CD4-positive, alpha-beta T cell treated with Interleukin-15 for 1 hour (primary cell): Measurements from ENCODE around the gene SLC28A1.
"Not testable (repeated sequence)": the region's sequence is repeated elsewhere in the genome, so short reads cannot be mapped to it uniquely, and the experiment has no call there.

Experiments used
- DNase-seq: peaks from one replicate; pipeline ENCODE4 v3.0.0-alpha.2; 2020

Gene SLC28A1

DNA sequence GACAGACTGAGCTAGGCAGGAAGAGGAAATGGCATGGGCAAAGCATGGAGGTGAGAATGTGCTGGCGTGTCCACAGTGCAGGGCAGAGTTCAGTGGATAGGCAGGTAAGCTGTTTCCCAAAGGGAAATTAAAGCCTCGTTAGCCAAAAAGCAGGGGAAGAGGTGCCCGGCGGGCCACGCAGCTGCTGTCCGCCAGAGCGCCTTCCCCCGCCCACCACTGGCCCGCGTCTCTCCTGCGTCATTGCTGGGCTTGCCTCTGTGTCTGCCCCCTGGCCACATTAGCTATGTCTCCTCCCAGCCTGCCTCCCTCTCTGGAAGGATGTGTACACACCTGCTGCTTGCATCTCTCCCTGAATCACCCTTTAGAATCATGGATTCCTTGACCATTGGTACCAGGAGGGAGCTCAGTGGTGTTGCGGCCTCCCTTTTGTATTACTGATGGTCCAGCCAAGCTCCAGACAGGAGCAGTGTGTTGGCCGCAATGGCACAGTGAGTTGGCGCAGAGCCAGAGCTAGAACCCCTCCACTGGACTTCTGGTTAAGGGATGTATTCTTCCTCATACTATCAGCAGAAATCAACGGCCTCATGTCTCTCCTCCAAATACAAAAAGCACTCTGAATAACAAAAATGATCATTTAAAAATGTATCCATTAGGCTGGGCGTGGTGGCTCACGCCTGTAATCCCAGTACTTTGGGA lies 26.6 kb downstream of the SLC28A1 start:
- no peak for DNase-seq

DNA sequence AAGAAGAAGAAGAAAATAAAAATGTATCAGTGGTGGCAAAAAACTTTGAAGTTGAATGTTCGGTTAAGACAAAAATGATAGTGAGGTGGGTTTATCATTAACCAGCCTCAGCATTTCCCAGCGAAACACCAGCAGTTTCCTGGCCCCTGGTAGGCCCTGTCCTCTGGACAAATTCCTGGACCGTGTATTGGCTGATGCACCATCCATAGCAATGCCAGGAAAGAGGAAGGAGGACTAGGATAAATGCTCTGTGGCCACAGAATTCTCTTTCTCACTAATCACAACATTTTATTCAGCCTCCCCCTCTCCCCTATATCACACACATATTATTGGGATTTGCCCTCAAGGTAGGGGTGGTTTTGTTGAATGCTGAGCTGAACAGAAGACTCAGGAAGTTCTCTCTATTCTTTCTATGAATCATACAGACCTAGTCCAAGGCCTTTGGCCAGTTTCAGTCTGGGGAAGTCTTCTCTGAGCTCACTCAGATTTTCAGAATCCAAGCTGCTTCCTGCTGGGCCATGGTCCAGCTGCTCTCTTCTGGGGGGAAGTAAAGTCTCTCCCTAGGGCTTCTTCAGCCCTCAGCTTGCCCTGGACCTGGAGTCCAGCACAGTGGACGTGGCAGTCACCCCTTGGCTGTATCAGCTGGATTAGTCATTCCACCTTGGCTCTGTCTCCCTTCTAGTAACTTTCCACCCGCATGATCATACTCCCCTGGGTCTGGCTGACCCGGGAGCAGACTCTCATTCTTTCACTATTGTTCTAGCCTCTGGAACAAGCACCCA lies 27.6 kb downstream of the SLC28A1 start:
- DNase-seq: no peak

DNA sequence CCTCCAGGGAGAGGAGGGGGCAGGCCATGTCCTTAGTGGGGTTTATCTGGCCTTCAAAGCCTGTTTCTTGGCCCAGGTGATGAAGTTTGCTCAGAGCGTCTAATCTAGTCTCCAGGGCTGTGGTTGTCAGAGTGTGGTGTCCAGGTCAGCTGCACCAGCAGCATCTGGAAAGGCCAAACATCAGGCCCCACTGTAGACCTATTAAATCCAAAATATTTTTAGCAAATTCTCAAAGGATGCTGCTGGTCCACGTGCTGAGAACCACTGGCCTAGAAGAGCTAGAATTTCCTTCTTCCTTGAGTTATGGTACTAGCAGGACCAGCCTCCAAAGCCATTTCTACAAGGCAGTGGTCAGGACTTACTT lies 28.9 kb downstream of the SLC28A1 start:
- DNase-seq: no peak

DNA sequence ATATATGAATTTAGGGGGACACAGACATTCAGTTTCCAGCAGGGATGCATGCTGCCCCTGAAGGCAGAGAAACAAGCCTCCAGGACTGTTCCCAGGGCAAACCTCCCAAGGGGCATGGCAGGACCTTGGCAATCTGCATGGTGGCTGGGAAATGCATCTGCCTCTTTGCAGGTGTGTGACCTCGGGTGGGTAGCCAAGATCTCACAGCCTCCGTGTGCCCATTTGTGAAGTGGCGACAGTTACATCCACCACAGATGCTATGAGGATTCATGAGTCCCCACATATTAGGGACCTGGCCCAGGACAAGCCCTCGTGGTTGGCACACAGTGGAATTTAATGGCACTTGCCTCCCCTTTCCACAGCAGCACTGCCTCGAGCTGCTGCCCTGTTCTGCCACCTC lies 29.9 kb downstream of the SLC28A1 start:
- DNase-seq: no peak

GRCh38 chr15:84914909-84915605 lies 30.6 kb downstream of the SLC28A1 start:
- DNase-seq: no peak

- no peak for DNase-seq
These were observed 31.1 kb downstream of the SLC28A1 start for GRCh38 chr15:84915606-84915958.

GRCh38 chr15:84917452-84917851 lies 33.0 kb downstream of the SLC28A1 start:
- no peak for DNase-seq

DNA sequence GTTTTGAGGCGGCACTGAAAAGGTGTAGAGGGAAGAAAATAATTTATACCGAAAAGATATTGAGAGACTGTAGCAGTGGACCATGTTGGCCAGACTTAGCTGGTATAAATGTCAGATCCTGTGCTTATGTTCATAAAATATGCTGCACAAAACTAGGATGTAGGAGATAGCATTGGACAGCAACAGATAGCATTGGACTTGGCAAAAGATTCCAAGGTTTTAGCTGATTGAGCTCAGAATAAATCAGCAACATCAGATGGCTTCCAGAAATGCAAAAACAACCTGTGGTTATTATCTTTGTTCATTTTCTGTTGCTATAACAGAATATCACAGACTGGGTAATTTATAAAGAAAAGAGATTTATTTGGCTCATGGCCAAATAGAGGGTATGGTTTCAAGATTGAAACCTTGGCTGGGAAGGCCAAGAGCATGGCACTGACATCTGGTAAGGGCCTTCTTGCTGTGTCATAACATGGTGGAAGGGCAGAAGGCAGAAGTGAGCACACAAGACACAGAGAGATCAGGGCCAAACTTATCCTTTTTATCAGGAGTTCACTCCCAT lies 34.7 kb downstream of the SLC28A1 start:
- no peak for DNase-seq

- no peak for DNase-seq
These were observed 36.7 kb downstream of the SLC28A1 start for GRCh38 chr15:84921121-84921520.

DNA sequence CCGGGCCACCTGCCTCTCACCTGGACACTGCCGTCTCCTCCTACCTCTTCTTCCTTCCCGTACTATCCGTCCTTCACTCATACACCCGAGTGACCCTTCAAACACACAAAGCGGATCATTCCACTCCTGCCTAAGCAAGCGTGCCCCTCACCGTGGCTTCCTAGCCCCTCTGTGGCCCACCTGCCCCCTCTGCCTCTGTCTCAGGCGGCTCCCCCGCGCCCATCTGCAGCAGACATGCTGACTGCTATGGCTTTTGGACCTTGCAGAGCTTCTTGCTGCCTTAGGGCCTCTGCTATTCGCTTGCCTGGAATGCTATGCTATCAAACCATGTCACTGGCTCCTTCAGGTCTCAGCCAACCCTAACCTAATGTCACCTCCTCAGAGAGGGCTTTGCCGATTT lies 38.1 kb downstream of the SLC28A1 start:
- DNase-seq: no peak

GRCh38 chr15:84924077-84924731 lies 39.7 kb downstream of the SLC28A1 start:
- no peak for DNase-seq

GRCh38 chr15:84924821-84925569 lies 40.5 kb downstream of the SLC28A1 start:
- not testable (repeated sequence) for DNase-seq

DNA sequence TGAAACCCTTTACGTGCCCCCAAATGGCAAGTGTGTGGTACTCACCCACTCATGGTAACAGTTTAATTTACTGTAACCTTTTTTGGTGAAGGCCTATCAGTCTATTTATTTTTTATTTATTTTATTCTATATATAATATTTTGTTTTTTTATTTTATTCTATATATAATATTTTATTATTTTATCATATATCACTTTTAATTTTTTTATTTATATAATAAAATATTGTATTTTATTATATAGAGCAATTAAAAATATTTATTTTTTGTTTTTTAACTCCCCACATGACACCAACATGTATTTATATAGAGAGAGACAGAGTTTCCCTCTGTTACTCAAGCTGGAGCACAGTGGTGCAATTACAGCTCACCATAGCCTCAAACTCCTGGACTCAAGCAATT lies 41.4 kb downstream of the SLC28A1 start:
- DNase-seq: no peak

- no peak for DNase-seq
These were observed 42.2 kb downstream of the SLC28A1 start for GRCh38 chr15:84926491-84927230.

DNA sequence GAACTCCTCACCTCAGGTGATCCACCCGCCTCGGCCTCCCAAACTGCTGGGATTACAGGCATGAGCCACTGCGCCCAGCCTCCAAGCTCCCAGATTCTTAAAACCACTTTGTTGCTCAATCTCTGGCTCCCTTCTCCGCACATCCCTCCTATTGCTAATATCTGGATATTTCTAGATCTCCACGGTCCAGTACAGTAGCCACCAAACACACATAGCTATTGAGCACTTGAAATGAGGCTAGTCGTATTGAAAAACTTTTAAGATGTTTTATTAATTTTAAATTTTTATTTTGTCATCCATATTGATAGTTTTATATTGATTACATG lies 44.3 kb downstream of the SLC28A1 start:
- DNase-seq: no peak

DNA sequence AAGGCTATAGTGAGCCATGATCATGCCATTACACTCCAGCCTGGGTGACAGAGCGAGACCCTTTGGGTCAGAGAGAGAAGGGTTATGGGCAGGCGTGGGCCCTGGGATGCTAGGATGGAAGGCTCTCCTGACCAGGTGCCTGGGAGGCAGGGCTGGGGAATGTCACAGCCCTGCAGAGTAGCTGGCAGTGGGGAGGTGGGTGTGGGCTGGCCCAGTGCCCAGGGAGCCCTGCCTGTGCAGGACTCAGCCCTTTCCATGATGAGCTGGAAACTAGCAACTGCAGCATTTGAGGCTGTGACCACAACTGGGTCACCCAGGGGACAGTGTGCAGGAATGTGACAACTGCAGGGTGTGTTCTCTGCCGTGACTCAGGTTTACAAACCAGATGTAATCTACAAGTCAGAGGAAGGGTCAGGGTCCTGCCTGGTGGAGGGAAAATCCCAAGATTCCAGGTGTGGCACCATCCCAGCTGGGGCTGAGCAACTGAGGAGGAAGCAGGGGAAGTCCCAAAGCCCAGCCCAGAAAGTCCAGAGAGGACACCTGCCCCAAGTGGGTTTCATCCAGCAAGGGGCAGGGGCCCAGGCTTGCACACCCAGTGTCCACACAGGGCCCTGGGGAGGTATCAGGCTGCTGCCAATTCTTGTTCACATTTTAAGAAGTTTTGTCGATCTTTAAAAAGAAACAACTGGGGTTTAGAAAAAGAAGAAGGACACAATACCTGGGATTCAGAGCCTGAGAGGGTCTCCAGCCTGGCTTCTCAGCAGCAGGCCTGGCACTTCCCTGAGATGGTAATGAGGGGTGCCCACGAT lies 45.5 kb downstream of the SLC28A1 start:
- DNase-seq: no peak

GRCh38 chr15:84934942-84935729 lies 50.7 kb downstream of the SLC28A1 start:
- DNase-seq: no peak

- no peak for DNase-seq
These were observed 52.7 kb downstream of the SLC28A1 start for GRCh38 chr15:84937144-84937543.

DNA sequence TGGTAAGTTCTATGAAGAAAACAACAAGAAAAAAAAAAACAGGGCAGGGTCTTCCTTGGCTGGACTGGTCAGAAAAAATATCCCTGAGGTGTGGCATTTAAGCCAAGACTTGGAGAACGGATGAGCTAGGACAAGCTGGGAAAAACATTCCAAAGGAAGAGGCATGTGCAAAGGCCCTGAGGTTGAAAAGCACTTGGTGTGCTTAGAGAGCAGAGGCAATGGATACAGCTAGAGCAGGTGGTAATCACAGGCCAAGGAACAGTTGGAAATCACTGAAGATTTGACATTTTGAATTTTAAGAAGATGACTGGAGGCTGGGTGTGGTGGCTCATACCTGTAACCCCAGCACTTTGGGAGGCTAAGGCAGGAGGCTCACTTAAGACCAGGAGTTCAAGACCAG lies 54.3 kb downstream of the SLC28A1 start:
- DNase-seq: no peak

DNA sequence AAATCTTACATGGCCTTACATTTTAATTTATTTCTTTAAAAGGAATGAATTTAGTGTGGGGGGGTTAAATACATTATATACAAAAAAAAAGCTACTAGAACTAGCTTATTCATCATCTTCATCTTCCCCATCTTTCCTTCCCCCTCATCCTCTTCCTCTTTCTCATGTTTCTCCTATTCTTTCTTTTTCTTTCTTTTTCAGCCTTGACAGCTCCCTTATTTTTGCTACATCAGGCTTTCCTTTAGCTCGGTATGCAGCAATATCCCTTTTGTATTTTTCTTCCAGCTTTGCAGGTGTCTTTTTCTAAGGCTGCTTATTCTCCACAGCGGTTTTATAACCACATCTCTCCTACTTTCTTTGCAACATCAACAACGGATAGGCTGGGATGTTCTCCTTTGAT lies 55.9 kb downstream of the SLC28A1 start:
- DNase-seq: no peak
